Dendritic cell treated with granulocyte-macrophage colony-stimulating factor and Interleukin-4, amounts not matched to agents 40 ng/mL and 50 ng/mL, for 4 days (primary cell): ENCODE data around the gene ERBB4.
"Not testable (repeated sequence)": the region's sequence is repeated elsewhere in the genome, so short reads cannot be mapped to it uniquely, and the experiment has no call there.

Source experiments
- H3K27ac Mint-ChIP-seq: one replicate; pipeline ENCODE4 v1.8.0; 2022; ENCODE audit warnings: mild to moderate bottlenecking, mixed read lengths
- H3K27me3 Mint-ChIP-seq: one replicate; pipeline ENCODE4 v1.8.0; 2022; ENCODE audit warnings: mild to moderate bottlenecking, mixed read lengths
- H3K36me3 Mint-ChIP-seq: one replicate; pipeline ENCODE4 v1.8.0; 2022; ENCODE audit warnings: low read depth, mixed read lengths
- H3K4me1 Mint-ChIP-seq: one replicate; pipeline ENCODE4 v1.8.0; 2022; ENCODE audit warnings: low read depth, mixed read lengths
- H3K4me3 Mint-ChIP-seq: one replicate; pipeline ENCODE4 v1.8.0; 2022; ENCODE audit warnings: mild to moderate bottlenecking, moderate library complexity, mixed read lengths
- H3K9me3 Mint-ChIP-seq: one replicate; pipeline ENCODE4 v1.8.0; 2022; ENCODE audit warnings: mixed read lengths
- intact Hi-C: fragments of 100-400 bp; cut with micrococcal nuclease; formaldehyde crosslinking; loops from one replicate; pipeline ENCODE4 v1.15.0; 2022

ERBB4 gene

DNA sequence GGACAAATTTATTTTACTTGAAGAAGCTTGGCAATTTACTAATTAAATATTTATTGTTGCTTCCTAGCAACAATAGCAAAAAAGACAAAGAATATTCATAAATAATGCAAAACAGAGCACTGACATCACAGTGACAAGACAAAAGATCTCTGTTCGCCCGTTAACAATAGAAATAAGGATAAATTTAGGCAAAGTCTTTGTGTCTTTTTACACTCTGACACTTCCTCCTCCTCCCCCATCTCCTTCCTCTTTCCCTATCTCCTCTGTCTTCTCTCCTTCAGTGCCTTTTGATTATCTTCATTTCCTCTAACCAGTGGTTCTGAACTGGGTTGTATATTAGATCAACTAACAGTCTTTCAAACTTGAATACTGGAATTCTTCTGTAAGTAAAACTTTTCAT, 808.4 kb downstream of the ERBB4 start:
- Mint-ChIP-seq H3K27me3 (no peaks in the 10 kb centered on the region), H3K27ac (no peak overlapping the region), H3K36me3 (no peaks in the 10 kb centered on the region), H3K4me1 (no peaks in the 10 kb centered on the region), H3K9me3 (no peaks in the 10 kb centered on the region), H3K4me3 (no peak overlapping the region)
- intact Hi-C loops: no loop called here

DNA sequence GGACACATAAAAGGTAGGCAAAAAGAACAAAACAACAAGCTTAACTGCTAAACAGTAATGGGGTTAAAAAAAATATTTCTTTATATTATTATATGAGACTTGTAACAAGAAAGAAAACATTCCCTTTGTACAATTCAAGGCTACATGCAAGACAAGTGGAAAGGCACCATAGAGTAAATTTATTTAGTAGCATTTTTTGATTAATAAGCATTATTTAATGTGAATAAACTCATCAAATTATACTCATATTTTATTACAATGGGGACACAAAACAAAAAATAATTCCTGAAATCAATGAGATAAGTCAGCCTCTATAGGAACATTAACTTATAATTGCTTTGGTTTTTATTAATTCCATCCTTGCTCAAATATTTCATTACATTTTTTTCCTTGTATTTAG, 809.2 kb downstream of the ERBB4 start:
- intact Hi-C loops: no loop called here

DNA sequence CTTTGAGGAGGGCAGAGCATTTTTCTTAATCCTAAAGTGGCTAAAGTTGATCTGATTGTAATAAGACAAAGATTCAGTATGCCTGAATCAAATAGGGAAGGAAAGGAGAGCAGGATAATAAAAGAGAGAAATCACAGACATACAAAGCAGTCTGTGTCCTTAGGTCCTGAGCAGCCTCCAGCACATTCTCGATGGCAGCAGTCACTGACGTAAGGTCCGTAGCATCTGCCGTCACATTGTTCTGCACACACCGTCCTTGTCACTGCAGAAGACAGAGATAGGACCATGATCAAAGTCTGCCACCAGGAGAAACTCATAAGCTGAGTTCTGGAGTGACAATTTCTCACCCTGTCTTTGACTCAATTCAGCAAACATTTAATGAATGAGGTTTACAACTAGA, 813.7 kb downstream of the ERBB4 start:
- Mint-ChIP-seq H3K4me1 (no peaks in the 10 kb centered on the region), H3K27me3 (no peaks in the 10 kb centered on the region)
- intact Hi-C loops: no loop called here

More for the DNA sequence above, 809.2 kb downstream of the ERBB4 start:
- Mint-ChIP-seq H3K4me3 (no peak overlapping the region), H3K9me3 (no peaks in the 10 kb centered on the region), H3K36me3 (no peaks in the 10 kb centered on the region), H3K27me3 (no peaks in the 10 kb centered on the region), H3K27ac (no peak overlapping the region), H3K4me1 (no peaks in the 10 kb centered on the region)

DNA sequence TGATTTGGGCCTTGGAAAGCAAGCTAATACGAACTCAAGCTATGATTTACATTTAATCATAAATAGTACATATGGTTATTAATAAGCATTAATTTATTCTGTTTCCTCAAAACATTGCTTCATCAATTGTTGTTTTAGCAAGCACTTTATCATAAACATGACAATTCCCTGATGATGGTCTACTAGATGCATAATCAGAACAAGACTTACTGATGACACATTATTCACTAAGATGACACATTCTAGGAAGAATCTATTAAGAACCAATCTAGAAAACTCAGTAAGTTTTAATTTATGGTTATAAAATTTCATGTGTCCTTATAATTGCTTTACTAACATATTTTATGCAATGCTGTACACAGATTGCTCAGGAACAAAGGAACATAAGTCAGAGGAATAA, 815.2 kb downstream of the ERBB4 start:
- intact Hi-C loops: no loop called here
- H3K27ac Mint-ChIP-seq: no peak overlapping the region
- H3K27me3 Mint-ChIP-seq: no peaks in the 10 kb centered on the region
- H3K36me3 Mint-ChIP-seq: no peaks in the 10 kb centered on the region
- H3K4me3 Mint-ChIP-seq: no peak overlapping the region
- no peaks in the 10 kb centered on the region for H3K9me3 Mint-ChIP-seq
- no peaks in the 10 kb centered on the region for H3K4me1 Mint-ChIP-seq

More for the DNA sequence above, 813.7 kb downstream of the ERBB4 start:
- Mint-ChIP-seq H3K27ac (no peak overlapping the region), H3K9me3 (no peaks in the 10 kb centered on the region), H3K36me3 (no peaks in the 10 kb centered on the region), H3K4me3 (no peak overlapping the region)

DNA sequence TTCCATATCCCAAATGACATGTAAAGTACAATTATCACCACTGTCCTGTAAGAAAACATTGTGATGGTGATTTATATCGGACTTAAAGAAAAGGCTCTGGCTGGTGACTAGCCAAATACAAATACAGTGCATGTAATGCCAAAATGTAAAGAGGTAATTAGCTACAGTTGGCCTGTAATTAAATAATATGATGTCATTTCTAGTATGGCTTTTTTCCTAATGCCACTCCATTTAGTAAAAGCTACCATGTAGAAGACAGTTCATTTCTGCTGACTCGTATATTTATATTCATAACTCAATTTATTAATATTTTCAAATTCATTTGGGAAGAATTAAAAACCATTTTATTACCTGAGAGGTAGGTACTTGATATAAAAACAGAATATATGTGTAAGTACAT, 815.7 kb downstream of the ERBB4 start:
- intact Hi-C loops: no loop called here

DNA sequence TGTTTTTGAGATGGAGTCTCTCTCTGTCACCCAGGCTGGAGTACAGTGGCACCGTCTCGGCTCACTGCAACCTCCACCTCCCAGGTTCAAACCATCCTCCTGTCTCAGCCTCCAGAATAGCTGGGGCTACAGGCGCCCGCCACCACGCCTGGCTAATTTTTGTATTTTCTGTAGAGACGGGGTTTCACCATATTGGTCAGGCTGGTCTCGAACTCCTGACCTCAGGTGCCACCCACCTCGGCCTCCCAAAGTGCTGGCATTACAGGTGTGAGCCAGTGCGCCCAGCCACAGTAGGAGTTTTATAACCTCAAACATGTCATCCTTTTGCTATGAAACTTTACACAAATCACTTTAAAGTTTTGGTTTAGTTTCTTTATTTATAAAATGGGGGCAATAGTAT, 816.7 kb downstream of the ERBB4 start:
- H3K27me3 Mint-ChIP-seq, H3K27ac Mint-ChIP-seq, H3K4me1 Mint-ChIP-seq, H3K36me3 Mint-ChIP-seq, H3K4me3 Mint-ChIP-seq, intact Hi-C loops, H3K9me3 Mint-ChIP-seq: not testable (repeated sequence)

More for the DNA sequence above, 815.7 kb downstream of the ERBB4 start:
- Mint-ChIP-seq H3K36me3 (no peaks in the 10 kb centered on the region), H3K9me3 (no peaks in the 10 kb centered on the region), H3K4me1 (no peaks in the 10 kb centered on the region), H3K27me3 (no peaks in the 10 kb centered on the region), H3K27ac (no peak overlapping the region), H3K4me3 (no peak overlapping the region)

DNA sequence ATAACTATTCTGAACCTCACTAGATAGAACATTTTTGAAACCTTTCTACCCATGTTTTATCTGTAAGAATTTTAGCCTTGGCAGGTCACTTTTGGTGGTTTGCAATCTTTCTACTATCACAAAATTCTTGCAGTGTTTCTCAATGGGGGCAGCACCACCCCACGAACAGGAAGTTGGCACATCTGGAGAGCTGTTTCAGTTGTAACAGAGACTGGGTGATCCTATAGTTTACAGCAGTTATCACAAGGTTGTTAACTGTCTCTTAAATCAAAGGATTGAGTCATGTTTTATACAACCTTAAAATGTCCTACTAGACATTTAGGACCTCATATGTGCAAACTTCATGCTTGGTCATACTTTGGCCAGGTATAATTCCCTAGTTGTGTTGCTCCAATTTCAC, 829.2 kb downstream of the ERBB4 start:
- H3K36me3 Mint-ChIP-seq: no peaks in the 10 kb centered on the region
- no peak overlapping the region for H3K4me3 Mint-ChIP-seq
- H3K4me1 Mint-ChIP-seq: no peaks in the 10 kb centered on the region
- H3K27ac Mint-ChIP-seq: no peak overlapping the region
- no peaks in the 10 kb centered on the region for H3K27me3 Mint-ChIP-seq
- no peaks in the 10 kb centered on the region for H3K9me3 Mint-ChIP-seq
- intact Hi-C loops: no loop called here

DNA sequence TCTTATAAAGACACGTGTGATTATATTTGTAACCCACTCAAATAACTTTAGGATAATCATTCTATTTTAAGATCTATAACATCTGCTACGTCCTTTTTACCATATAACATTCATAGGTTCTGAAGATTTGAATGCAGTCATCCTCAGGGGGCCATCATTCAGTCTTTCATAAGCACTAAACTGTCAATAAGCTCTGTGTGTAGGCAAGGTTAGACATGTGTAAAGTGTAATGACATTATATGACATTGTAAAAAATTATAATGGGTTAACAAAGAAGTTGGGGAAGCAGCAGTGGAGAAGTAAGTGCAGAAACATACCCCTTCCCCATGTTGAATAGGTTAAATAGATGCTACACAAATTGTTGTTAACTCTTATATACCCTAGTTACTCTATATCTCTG, 845.9 kb downstream of the ERBB4 start:
- intact Hi-C loops: no loop called here
- H3K36me3 Mint-ChIP-seq: no peaks in the 10 kb centered on the region
- no peak overlapping the region for H3K27ac Mint-ChIP-seq
- no peaks in the 10 kb centered on the region for H3K27me3 Mint-ChIP-seq
- peaks cover 18% of the 10 kb centered on the region for H3K9me3 Mint-ChIP-seq
- no peak overlapping the region for H3K4me3 Mint-ChIP-seq
- no peaks in the 10 kb centered on the region for H3K4me1 Mint-ChIP-seq

DNA sequence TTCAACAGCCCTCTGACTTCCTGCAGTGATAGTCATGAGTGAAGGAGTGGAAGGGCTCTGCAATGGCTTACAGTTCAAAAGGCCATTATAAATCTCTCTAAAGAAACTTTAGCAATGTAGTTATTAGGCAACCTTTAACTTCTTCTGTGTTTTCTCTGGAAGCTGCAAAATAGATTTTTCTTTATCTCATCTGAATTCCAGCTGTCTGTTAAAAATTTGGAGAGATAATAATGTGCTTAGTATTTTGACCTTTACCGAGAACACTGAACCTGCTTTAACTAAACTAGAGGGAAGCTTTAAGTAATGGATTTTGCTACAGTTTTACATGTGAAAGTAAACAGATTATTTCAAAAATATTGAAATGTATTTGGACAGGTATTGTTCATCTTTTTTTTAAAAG, 847.9 kb downstream of the ERBB4 start:
- no peak overlapping the region for H3K27ac Mint-ChIP-seq
- H3K4me3 Mint-ChIP-seq: no peak overlapping the region
- H3K27me3 Mint-ChIP-seq: no peaks in the 10 kb centered on the region
- H3K9me3 Mint-ChIP-seq: peaks cover 21% of the 10 kb centered on the region
- no peaks in the 10 kb centered on the region for H3K36me3 Mint-ChIP-seq
- intact Hi-C loops: no loop called here
- H3K4me1 Mint-ChIP-seq: no peaks in the 10 kb centered on the region

DNA sequence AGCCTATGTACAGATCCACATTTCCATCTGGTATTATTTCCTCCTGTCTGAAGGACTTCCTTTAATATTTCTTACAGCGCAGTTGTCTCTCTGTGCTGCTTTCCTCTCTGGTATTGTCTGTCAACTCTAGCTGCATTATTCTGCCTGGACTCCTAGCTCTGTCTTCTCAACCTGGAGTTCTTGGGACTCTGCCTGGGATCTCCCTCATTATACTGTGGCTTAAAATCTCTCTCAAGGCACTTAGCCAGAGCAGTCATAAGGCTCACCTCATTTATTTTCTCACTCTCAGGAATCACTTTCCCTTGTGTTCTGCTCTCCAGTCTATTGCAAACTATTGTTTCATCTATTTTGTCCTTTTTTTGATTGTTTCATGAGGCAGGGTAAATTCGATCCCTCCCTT, 850.4 kb downstream of the ERBB4 start:
- Mint-ChIP-seq H3K27ac (no peak overlapping the region), H3K4me3 (no peak overlapping the region), H3K36me3 (no peaks in the 10 kb centered on the region), H3K27me3 (no peaks in the 10 kb centered on the region), H3K9me3 (peaks cover 30% of the 10 kb centered on the region), H3K4me1 (no peaks in the 10 kb centered on the region)
- intact Hi-C loops: no loop called here

DNA sequence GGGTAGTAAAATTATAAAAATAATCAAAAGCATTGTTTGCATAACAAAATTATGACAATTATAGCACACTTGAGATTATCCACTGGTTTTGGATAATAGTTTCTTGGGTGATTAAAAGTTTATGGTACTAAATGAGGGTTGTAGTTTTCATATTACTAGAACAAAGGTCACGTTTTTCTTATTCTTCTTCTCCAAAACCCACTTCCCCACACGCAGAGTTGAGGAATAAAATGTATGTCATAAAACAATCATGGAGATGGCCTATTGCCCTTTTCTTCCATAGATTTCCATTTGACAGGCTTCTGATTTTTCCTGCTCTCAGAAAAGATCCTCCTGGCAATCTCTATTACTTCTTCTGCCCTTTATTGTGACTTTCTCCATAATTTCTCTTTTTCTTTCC, 863.9 kb downstream of the ERBB4 start:
- Mint-ChIP-seq H3K9me3 (peaks cover 6% of the 10 kb centered on the region), H3K27me3 (no peaks in the 10 kb centered on the region), H3K36me3 (no peaks in the 10 kb centered on the region)

DNA sequence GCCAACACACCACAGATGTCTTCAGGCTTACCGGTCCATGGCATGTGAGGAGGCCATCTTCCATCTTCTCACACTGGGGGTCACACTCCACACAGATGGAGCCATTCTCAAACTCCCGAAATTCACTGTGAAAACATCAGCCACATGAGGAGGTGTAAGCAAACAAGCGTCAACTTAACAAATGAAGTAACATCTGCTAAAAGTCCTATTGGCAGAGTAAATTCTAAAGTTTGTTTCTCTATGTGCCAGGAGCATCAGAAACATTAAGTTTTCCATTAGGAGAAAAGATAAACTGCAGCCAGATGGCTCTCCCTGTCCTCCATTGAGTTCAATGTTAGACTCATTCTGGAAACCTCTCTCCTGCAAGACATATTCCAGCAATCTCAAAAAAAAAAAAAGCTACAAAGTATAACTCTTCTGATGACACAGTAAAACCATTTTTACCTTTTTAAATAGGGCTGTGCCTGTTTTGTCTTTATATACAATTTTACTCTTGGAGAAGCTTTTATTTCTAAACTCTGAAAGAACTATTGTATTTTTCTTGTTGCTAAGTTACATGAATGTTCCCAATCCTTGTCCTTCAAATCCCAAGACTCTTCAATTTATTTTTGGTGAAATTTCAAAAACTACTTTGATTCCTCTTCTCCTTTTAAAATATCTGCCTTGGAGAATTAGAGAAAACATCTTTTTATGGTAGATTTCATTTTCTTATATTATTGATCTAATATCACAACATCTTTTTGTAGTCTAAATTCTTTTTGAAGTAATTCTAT, 865.3 kb downstream of the ERBB4 start:
- no peaks in the 10 kb centered on the region for H3K27me3 Mint-ChIP-seq
- H3K27ac Mint-ChIP-seq: no peak overlapping the region
- no peaks in the 10 kb centered on the region for H3K4me1 Mint-ChIP-seq
- no peaks in the 10 kb centered on the region for H3K9me3 Mint-ChIP-seq
- no peaks in the 10 kb centered on the region for H3K36me3 Mint-ChIP-seq
- no peak overlapping the region for H3K4me3 Mint-ChIP-seq
- intact Hi-C loops: no loop called here

More for the DNA sequence above, 863.9 kb downstream of the ERBB4 start:
- Mint-ChIP-seq H3K4me3 (no peak overlapping the region), H3K27ac (no peak overlapping the region), H3K4me1 (no peaks in the 10 kb centered on the region)
- intact Hi-C loops: no loop called here

DNA sequence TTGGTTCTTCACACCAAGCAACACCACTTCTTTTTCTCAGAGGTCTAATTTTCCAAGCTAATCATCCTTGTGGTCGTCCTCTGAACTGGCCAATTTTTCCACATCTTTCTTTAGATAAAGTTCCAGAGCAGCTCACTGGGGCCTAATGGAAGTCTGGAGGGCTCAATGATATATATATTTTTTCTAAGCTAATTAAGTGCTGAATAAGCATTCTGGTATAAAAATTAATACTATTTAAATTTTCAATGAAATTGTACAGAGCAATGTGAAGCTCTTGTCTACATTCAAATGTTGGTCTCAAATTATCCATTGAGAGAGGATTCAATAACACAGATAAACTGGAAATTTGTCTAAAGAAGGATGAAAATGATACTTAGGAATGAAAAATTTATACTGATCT, 866.6 kb downstream of the ERBB4 start:
- Mint-ChIP-seq H3K4me3 (no peak overlapping the region), H3K4me1 (no peaks in the 10 kb centered on the region), H3K27ac (no peak overlapping the region), H3K27me3 (no peaks in the 10 kb centered on the region), H3K36me3 (no peaks in the 10 kb centered on the region), H3K9me3 (no peaks in the 10 kb centered on the region)
- intact Hi-C loops: no loop called here

DNA sequence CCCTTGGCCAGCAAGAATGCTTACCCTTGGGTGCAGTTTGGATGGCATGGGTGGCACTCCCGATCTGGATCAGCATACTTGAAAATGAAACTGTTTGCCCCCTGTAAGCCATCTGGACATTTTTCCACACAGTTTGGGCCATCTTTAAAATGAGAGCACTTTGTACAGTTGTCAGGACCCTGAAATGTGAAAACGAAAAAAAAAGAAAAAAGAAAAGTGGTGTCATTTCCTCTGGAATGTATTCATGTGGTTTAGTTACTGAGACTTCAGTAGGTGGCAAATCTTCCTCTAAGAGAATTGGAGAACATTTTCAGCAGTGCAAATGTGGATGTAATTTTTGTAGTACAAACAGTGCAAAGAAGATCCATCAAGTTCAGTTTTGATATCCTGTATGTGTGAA, 873.3 kb downstream of the ERBB4 start:
- no peaks in the 10 kb centered on the region for H3K4me1 Mint-ChIP-seq
- intact Hi-C loops: no loop called here

DNA sequence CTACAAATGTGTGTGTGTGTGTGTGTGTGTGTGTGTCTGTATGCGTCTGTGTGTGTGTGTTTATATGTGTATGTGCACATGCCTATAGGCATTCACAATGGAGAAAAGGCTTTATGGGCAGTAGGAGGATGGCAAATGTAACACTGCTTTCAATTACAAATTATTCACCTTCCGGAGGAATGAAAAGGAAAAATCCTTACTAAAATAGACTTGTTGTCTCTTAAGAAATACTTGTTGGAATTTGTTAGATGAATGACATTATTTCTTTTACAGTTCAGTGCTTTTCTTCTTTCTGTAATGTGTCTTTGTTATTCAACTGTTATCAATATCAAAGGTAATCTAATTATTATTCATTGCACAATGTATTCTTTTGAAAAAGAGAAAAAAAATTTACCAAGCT, 874.3 kb downstream of the ERBB4 start:
- no peak overlapping the region for H3K4me3 Mint-ChIP-seq
- H3K4me1 Mint-ChIP-seq: no peaks in the 10 kb centered on the region
- H3K36me3 Mint-ChIP-seq: no peaks in the 10 kb centered on the region
- H3K27me3 Mint-ChIP-seq: no peaks in the 10 kb centered on the region
- no peaks in the 10 kb centered on the region for H3K9me3 Mint-ChIP-seq
- intact Hi-C loops: no loop called here
- H3K27ac Mint-ChIP-seq: no peak overlapping the region

More for the DNA sequence above, 873.3 kb downstream of the ERBB4 start:
- Mint-ChIP-seq H3K9me3 (no peaks in the 10 kb centered on the region), H3K27me3 (no peaks in the 10 kb centered on the region), H3K36me3 (no peaks in the 10 kb centered on the region), H3K4me3 (no peak overlapping the region), H3K27ac (no peak overlapping the region)
